ENCODE results near the gene ALKBH8.

- TF ChIP-seq POLR2AphosphoS5 (IDR thresholded peaks at IDR 0.05; ENCODE audit: low read depth, low read length) (no peak), TAF1 (IDR thresholded peaks at IDR 0.05; ENCODE audit: borderline replicate concordance, insufficient read depth, low read length) (no peak), REST (IDR thresholded peaks at IDR 0.05; ENCODE audit: insufficient read depth in 1 of 2, low read depth in 2 of 2, low read length in 2 of 2) (no peak), SIN3A (IDR thresholded peaks at IDR 0.05; ENCODE audit: borderline replicate concordance, insufficient read depth, low read length) (no peak)
Observed at GRCh38 chr11:107473792-107474191, 91.7 kb downstream of the ALKBH8 start.

All from PFSK-1 (cell line).